GM23248 (cell line): ENCODE results near the gene SEMA5A. TPM values are rescaled to one million over a fixed set of nuclear protein-coding genes. Genes with fewer than 3 reads are reported as not detected.

Experiments
- DNase-seq: peaks from one replicate; pipeline ENCODE4 v3.0.0-alpha.2; 2015
- H2AFZ ChIP-seq: fragments of 200-600 bp; sonication (generic); 2 replicates; pipeline ENCODE4 v1.6.1; 2016; ENCODE audit warnings: antibody characterized with exemption
- H3F3A ChIP-seq: fragments of 200-600 bp; sonication (generic); 2 replicates; pipeline ENCODE4 v1.6.1; 2016; ENCODE audit warnings: mild to moderate bottlenecking, antibody characterized with exemption, mixed run types; ENCODE audit not compliant: insufficient read depth
- H3K27ac ChIP-seq: fragments of 200-600 bp; sonication (generic); 2 replicates; pipeline ENCODE4 v1.5.1; 2016; ENCODE audit warnings: mild to moderate bottlenecking
- H3K27me3 ChIP-seq: fragments of 200-600 bp; sonication (generic); replicated peaks from 2 replicates; pipeline ENCODE4 v1.6.1; 2016; ENCODE audit warnings: mild to moderate bottlenecking; ENCODE audit not compliant: insufficient read depth
- H3K36me3 ChIP-seq: fragments of 200-600 bp; sonication (generic); 2 replicates; pipeline ENCODE4 v1.6.1; 2016; ENCODE audit warnings: low read depth, mild to moderate bottlenecking
- H3K4me1 ChIP-seq: fragments of 200-600 bp; sonication (generic); 2 replicates; pipeline ENCODE4 v1.6.1; 2016; ENCODE audit warnings: mild to moderate bottlenecking; ENCODE audit not compliant: insufficient read depth
- H3K4me2 ChIP-seq: fragments of 200-600 bp; sonication (generic); one replicate; pipeline ENCODE4 v1.6.1; 2016; ENCODE audit warnings: mild to moderate bottlenecking; ENCODE audit not compliant: unreplicated experiment
- H3K4me3 ChIP-seq: fragments of 200-600 bp; sonication (generic); 2 replicates; pipeline ENCODE4 v1.5.1; 2016; ENCODE audit warnings: mild to moderate bottlenecking
- H3K79me2 ChIP-seq: fragments of 200-600 bp; sonication (generic); 2 replicates; pipeline ENCODE4 v1.6.1; 2016; ENCODE audit warnings: mild to moderate bottlenecking; ENCODE audit not compliant: insufficient read depth
- H3K9ac ChIP-seq: fragments of 200-600 bp; sonication (generic); 2 replicates; pipeline ENCODE4 v1.6.1; 2016; ENCODE audit warnings: mild to moderate bottlenecking
- H3K9me2 ChIP-seq: fragments of 200-600 bp; sonication (generic); 2 replicates; pipeline ENCODE4 v1.6.1; 2016; ENCODE audit warnings: mixed run types, mild to moderate bottlenecking, moderate library complexity; ENCODE audit not compliant: insufficient read depth
- H3K9me3 ChIP-seq: fragments of 200-600 bp; sonication (generic); one replicate; pipeline ENCODE4 v1.6.1; 2017; ENCODE audit warnings: low read depth
- H4K20me1 ChIP-seq: fragments of 200-600 bp; sonication (generic); 2 replicates; pipeline ENCODE4 v1.6.0; 2016; ENCODE audit not compliant: insufficient read depth
- EZH2 ChIP-seq: fragments of 200-600 bp; sonication (generic); IDR thresholded peaks from 2 replicates; pipeline ENCODE4 v1.6.1; 2018; ENCODE audit warnings: antibody characterized with exemption, mild to moderate bottlenecking; ENCODE audit not compliant: insufficient read depth, poor library complexity, severe bottlenecking
- EZH2phosphoT487 ChIP-seq: fragments of 200-600 bp; sonication (generic); IDR thresholded peaks from 2 replicates; pipeline ENCODE4 v1.6.1; 2018; ENCODE audit warnings: antibody characterized with exemption, moderate library complexity, mild to moderate bottlenecking, low read depth; ENCODE audit not compliant: insufficient read depth
- WGBS, 2 experiments: methylation state at CpG; one replicate each; pipeline ENCODE4 v1.1.6; 2015 to 2017; ENCODE audit warnings: low lambda C conversion rate in 2 of 2, low coverage in 1 of 2; ENCODE audit errors: missing lambda C conversion rate in 2 of 2; 5-methylcytosine and 5-hydroxymethylcytosine counted together
- in situ Hi-C: fragments of 300-500 bp; cut with MboI; formaldehyde crosslinking; loops from 2 replicates; pipeline ENCODE4 v1.15.0; 2020
- polyA plus RNA-seq: library from polyadenylated mRNA; unstranded; fragments of >200 nt; fragmentation: Nextera tagmentation; extraction: Ambion mirVana; gene quantifications from 2 replicates; pipeline ENCODE4 v1.2.1, GENCODE V29; 2016
- total RNA-seq: library from RNA; depleted of rRNA; stranded (reverse); fragments of >200 nt; shearing (Covaris generic); gene quantifications from 2 replicates; pipeline ENCODE4 v1.2.3, GENCODE V29; 2014

The SEMA5A gene
- total and polyA plus RNA-seq, 2 experiments from 2014 or later = 33.5 to 38.2 TPM

DNA sequence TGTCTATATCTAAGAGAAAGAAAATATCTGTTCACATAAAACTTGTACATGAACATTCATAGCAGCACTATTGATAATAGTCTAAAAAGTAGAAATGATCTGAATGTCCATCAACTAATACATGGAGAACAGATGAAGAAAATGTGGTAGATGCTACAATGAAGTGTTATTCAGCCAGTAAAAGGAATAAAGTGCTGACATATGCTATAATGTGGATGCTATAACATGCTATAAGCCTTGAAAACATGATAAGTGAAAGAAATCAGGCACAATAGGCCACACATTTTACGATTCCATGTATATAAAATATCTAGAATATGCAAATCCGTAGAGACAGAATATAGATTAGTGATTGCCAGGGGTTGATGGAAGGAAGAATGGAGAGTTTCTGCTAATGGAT is 146.8 kb downstream of the SEMA5A start:
- Histone ChIP-seq H4K20me1 (no peaks in the 10 kb centered on the region), H3K4me1 (no peaks in the 10 kb centered on the region), H3K9me2 (no peaks in the 10 kb centered on the region), H3K79me2 (no peaks in the 10 kb centered on the region; the same call in 1 of the 2 replicates), H3K4me2 (no peak overlapping the region), H3K4me3 (no peak overlapping the region), H3K9me3 (no peaks in the 10 kb centered on the region), H3K27ac (no peak overlapping the region), H3K9ac (no peak overlapping the region), H3K36me3 (no peaks in the 10 kb centered on the region), H3F3A (no peaks in the 10 kb centered on the region), H3K27me3 (no peaks in the 10 kb centered on the region), H2AFZ (no peak overlapping the region)
- no peak for TF ChIP-seq EZH2phosphoT487
- TF ChIP-seq EZH2 = no peak
- DNase-seq = no peak
- in situ Hi-C loops = no loop called here
- WGBS, 2 experiments = 83 to 88% methylated on average over 2 of the region's 2 CpGs

- H3K36me3 ChIP-seq = no peaks in the 10 kb centered on the region; the same call in 1 of the 2 replicates
- in situ Hi-C loops = no loop called here
- no peak overlapping the region for H3K27ac ChIP-seq
- no peaks in the 10 kb centered on the region for H4K20me1 ChIP-seq
- no peak overlapping the region for H2AFZ ChIP-seq
- no peak for TF ChIP-seq EZH2
- no peak for TF ChIP-seq EZH2phosphoT487
- H3K27me3 ChIP-seq = no peaks in the 10 kb centered on the region
- H3K9me2 ChIP-seq = no peaks in the 10 kb centered on the region
- H3F3A ChIP-seq = no peaks in the 10 kb centered on the region
- no peaks in the 10 kb centered on the region for H3K9me3 ChIP-seq
- H3K4me1 ChIP-seq = no peaks in the 10 kb centered on the region
- H3K4me2 ChIP-seq = no peak overlapping the region
- no peak overlapping the region for H3K4me3 ChIP-seq
- no peak overlapping the region for H3K9ac ChIP-seq
- no peak for DNase-seq
- 85 to 86% methylated on average over 3 of the region's 3 CpGs for WGBS, 2 experiments
- H3K79me2 ChIP-seq = no peaks in the 10 kb centered on the region; the same call in 1 of the 2 replicates
Observed at GRCh38 chr5:9398227-9398626, 147.6 kb downstream of the SEMA5A start.

DNA sequence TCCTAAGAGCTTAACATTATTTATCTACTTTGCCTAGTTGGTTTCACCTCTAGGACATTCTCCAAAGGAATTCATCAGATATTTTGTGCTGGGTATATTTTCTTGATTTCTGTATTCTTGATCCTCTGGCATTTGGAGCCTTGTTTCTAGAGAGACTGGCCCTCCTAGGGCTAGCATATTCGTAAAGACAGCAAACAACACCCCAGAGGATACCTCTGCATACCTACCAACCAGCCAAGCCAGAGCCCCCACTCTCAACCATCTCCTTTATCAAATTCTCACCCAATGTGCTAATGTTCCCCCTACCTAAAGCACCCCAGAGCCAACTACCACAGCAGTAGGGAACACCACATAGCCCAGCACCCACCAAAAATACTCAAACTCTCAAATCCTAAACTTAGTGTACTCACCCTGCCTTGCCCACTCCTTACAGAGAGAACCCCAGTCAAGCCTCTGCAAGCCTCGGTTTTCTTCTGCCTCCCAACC is 149.5 kb downstream of the SEMA5A start:
- Histone ChIP-seq H4K20me1 (no peaks in the 10 kb centered on the region), H3K27me3 (no peaks in the 10 kb centered on the region), H3F3A (no peaks in the 10 kb centered on the region), H3K9me2 (no peaks in the 10 kb centered on the region), H3K36me3 (no peaks in the 10 kb centered on the region; the same call in 1 of the 2 replicates), H3K27ac (no peak overlapping the region), H3K9me3 (no peaks in the 10 kb centered on the region), H3K79me2 (no peaks in the 10 kb centered on the region; the same call in 1 of the 2 replicates), H3K4me3 (no peak overlapping the region), H2AFZ (no peak overlapping the region), H3K4me1 (no peaks in the 10 kb centered on the region), H3K4me2 (no peak overlapping the region), H3K9ac (no peak overlapping the region)
- in situ Hi-C loops = no loop called here
- DNase-seq = no peak
- 76 to 84% methylated on average over 2 of the region's 2 CpGs for WGBS, 2 experiments
- TF ChIP-seq EZH2 (no peak), EZH2phosphoT487 (no peak)

GRCh38 chr5:9395706-9396105 is 150.2 kb downstream of the SEMA5A start:
- Histone ChIP-seq H4K20me1 (no peaks in the 10 kb centered on the region), H3K9me2 (no peaks in the 10 kb centered on the region), H3F3A (no peaks in the 10 kb centered on the region), H3K27ac (no peak overlapping the region), H3K27me3 (no peaks in the 10 kb centered on the region), H3K9ac (no peak overlapping the region), H3K9me3 (no peaks in the 10 kb centered on the region), H3K4me1 (no peaks in the 10 kb centered on the region), H3K4me3 (no peak overlapping the region), H3K4me2 (no peak overlapping the region), H3K79me2 (no peaks in the 10 kb centered on the region; the same call in 1 of the 2 replicates), H2AFZ (no peak overlapping the region), H3K36me3 (no peaks in the 10 kb centered on the region; the same call in 1 of the 2 replicates)
- DNase-seq = no peak
- 76 to 77% methylated on average over 2 of the region's 2 CpGs for WGBS, 2 experiments
- no peak for TF ChIP-seq EZH2
- TF ChIP-seq EZH2phosphoT487 = no peak
- in situ Hi-C loops = no loop called here

DNA sequence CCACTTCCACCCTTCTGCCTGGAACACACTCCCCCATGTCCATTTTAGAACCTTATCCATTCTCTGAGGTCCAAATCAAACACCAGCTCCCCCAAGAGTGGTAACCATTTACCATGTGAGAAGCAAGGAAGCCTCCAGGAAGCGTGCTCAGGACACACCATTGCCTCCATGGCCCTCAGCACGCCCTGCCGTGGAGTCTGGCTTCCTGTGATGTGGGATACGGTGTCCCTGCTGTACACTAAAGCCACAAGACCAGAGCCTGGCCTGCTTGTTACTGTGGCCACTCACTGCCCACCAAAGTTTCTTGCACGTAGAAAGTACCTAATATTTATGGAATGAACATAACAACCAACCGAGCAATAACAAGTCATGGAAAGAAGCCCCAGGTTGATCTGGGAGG is 151.7 kb downstream of the SEMA5A start:
- no peaks in the 10 kb centered on the region for H3K9me2 ChIP-seq
- no peaks in the 10 kb centered on the region; the same call in 1 of the 2 replicates for H3K36me3 ChIP-seq
- no peaks in the 10 kb centered on the region for H3K4me1 ChIP-seq
- no peak overlapping the region for H2AFZ ChIP-seq
- no peak for DNase-seq
- H3K27ac ChIP-seq = no peak overlapping the region
- H3K27me3 ChIP-seq = no peaks in the 10 kb centered on the region
- no peak overlapping the region for H3K9ac ChIP-seq
- H3F3A ChIP-seq = no peaks in the 10 kb centered on the region
- TF ChIP-seq EZH2phosphoT487 (no peak), EZH2 (no peak)
- 88 to 97% methylated on average over 6 of the region's 6 CpGs for WGBS, 2 experiments
- H3K79me2 ChIP-seq = no peaks in the 10 kb centered on the region; the same call in 1 of the 2 replicates
- H3K4me2 ChIP-seq = no peak overlapping the region
- in situ Hi-C loops = no loop called here
- H3K4me3 ChIP-seq = no peak overlapping the region
- no peaks in the 10 kb centered on the region for H3K9me3 ChIP-seq
- no peaks in the 10 kb centered on the region for H4K20me1 ChIP-seq
